GM12878 (cell line): Measurements from ENCODE around the gene DYNLT3. TPM values are rescaled to one million over a fixed set of nuclear protein-coding genes. Genes with fewer than 3 reads are reported as not detected.

Source experiments
- CEBPB ChIP-seq, 2 experiments: fragments of 150-350 bp in 1 of 2; IDR thresholded peaks; 2 replicates each; pipeline ENCODE4 v1.6.1; 2012 to 2014; ENCODE audit warnings: low read depth in 2 of 2, low read length in 2 of 2, borderline replicate concordance in 1 of 2, inconsistent platforms in 1 of 2
- CHD4 ChIP-seq: fragments of 200-600 bp; sonication (generic); IDR thresholded peaks from 2 replicates; pipeline ENCODE4 v1.6.1; 2016; ENCODE audit warnings: mild to moderate bottlenecking
- IKZF2 ChIP-seq, 2 experiments: fragments of 450-650 bp; IDR thresholded peaks; 2 replicates each; pipeline ENCODE4 v1.6.1; 2017; ENCODE audit warnings: mild to moderate bottlenecking in 2 of 2, moderate library complexity in 2 of 2
- MEF2A ChIP-seq: IDR thresholded peaks from 2 replicates; pipeline ENCODE4 v1.6.1; 2011; ENCODE audit warnings: low read depth, mild to moderate bottlenecking, low read length, moderate library complexity; ENCODE audit not compliant: insufficient read depth
- MTA3 ChIP-seq: IDR thresholded peaks from 2 replicates; pipeline ENCODE4 v1.6.1; 2012; ENCODE audit warnings: low read length, inconsistent platforms, borderline replicate concordance
- MYC ChIP-seq: IDR thresholded peaks from 2 replicates; pipeline ENCODE4 v1.6.1; 2011; ENCODE audit warnings: mild to moderate bottlenecking, low read length, moderate library complexity, inconsistent platforms; ENCODE audit not compliant: insufficient read depth, insufficient replicate concordance, insufficient read length, severe bottlenecking
- NRF1 ChIP-seq: conservative IDR thresholded peaks from 2 replicates; pipeline ENCODE4 v1.6.1; 2011; ENCODE audit warnings: mild to moderate bottlenecking, low read depth, low read length, improper control_type of control experiment
- RELA ChIP-seq: fragments of 450-650 bp; IDR thresholded peaks from 2 replicates; pipeline ENCODE4 v1.8.0; 2014; ENCODE audit warnings: borderline replicate concordance; ENCODE audit not compliant: partially characterized antibody
- RFX5 ChIP-seq: IDR thresholded peaks from 2 replicates; pipeline ENCODE4 v1.6.1; 2011; ENCODE audit warnings: low read depth, low read length, improper control_type of control experiment
- SIN3A ChIP-seq: IDR thresholded peaks from 2 replicates; pipeline ENCODE4 v1.6.1; 2012; ENCODE audit warnings: low read depth, low read length, improper control_type of control experiment
- SIX5 ChIP-seq: IDR thresholded peaks from 2 replicates; pipeline ENCODE4 v1.6.1; 2011; ENCODE audit warnings: mild to moderate bottlenecking, low read depth, low read length, moderate library complexity; ENCODE audit not compliant: severe bottlenecking
- SMARCA5 ChIP-seq: fragments of 450-650 bp; IDR thresholded peaks from 2 replicates; pipeline ENCODE4 v1.6.1; 2017; ENCODE audit warnings: mild to moderate bottlenecking
- polyA plus RNA-seq, 11 experiments: library from polyadenylated mRNA; depleted of rRNA in 4 of 11; unstranded in 6 of 11; stranded (reverse) in 5 of 11; fragments of >200 nt; fragmentation: Nextera tagmentation in 4 of 11; fragmentation: Illumina TruSeq in 1 of 11; extraction: Ambion mirVana in 4 of 11; extraction: Trizol in 1 of 11; gene quantifications; 1 replicate in 1 of 11; 2 replicates in 10 of 11; pipeline versions ENCODE4 v1.2.1 to v1.2.3, GENCODE V29; 2011 to 2016; ENCODE audit warnings: inconsistent platforms in 2 of 11, missing spikeins in 2 of 11, low read depth in 1 of 11
- total RNA-seq, 4 experiments: library from RNA; depleted of rRNA in 3 of 4; stranded (reverse); fragments of >200 nt in 3 of 4; fragmentation: Illumina TruSeq in 1 of 4; extraction: Trizol in 1 of 4; gene quantifications; 2 replicates each; pipeline versions ENCODE4 v1.2.1 to v1.2.3, GENCODE V29; 2013 to 2021
- TF ChIP-seq, protein P1 (sequence below): fragments of 450-650 bp; formaldehyde crosslinking; IDR thresholded peaks from 2 replicates; pipeline ENCODE4 v1.4.0; 2020; ENCODE audit warnings: mild to moderate bottlenecking, moderate library complexity
- TF ChIP-seq, protein P2 (sequence below), 3 experiments: IDR thresholded peaks in 2 of 3; conservative IDR thresholded peaks in 1 of 3; 2 replicates each; pipeline ENCODE4 v1.5.1; 2011; ENCODE audit warnings: low read depth in 3 of 3, low read length in 3 of 3, mild to moderate bottlenecking in 3 of 3, control low read depth in 2 of 3, moderate library complexity in 2 of 3, inconsistent platforms in 1 of 3, mixed read lengths in 1 of 3; ENCODE audit not compliant: control insufficient read depth in 2 of 3, insufficient read depth in 1 of 3; ENCODE audit errors: extremely low read depth in 1 of 3
- TF ChIP-seq, protein P3 (sequence below): IDR thresholded peaks from 2 replicates; pipeline ENCODE4 v1.6.1; 2011; ENCODE audit warnings: mild to moderate bottlenecking, low read depth, low read length, moderate library complexity; ENCODE audit not compliant: insufficient replicate concordance

Gene DYNLT3
- total and polyA plus RNA-seq, 10 of the 15 experiments (the other 5 are each of a cell fraction or from before 2014, with no cell fraction given): 8.0 to 19.2 (median 12.8) TPM

DNA sequence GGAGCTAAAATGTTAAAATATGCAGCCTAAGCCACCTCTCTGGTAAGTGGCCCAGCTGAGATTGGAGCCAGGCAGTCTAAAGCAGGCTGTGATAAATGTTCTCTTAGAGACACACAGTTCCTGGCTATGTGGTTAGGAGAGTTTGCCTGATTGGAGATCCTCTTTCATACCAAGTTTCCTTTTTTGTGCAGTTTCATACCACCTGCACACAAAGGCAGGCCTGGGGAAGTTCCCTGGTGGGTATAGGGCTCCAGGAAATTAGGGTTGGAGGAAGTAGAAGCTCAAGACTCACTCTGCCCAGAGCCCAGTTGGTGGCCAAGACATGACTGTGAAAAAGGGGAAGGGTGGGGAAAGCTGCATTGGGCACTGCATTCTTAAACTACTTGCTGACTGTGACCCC lies 50.6 kb downstream of the DYNLT3 start (continued):
- TF ChIP-seq SIN3A (no peak), MTA3 (no peak), RFX5 (no peak), MEF2A (no peak), IKZF2 (IDR thresholded peaks at IDR 0.05) (0 out of 4 replicates have a peak, but pooled peaks have one; percentile 25 to 31), SIX5 (no peak), CEBPB (IDR thresholded peaks at IDR 0.05; ENCODE audit: borderline replicate concordance in 1 of 2, low read depth in 2 of 2, low read length in 2 of 2) (no peak), NRF1 (no peak), CHD4 (no peak), SMARCA5 (no peak), RELA (no peak), MYC (no peak)
- TF ChIP-seq, protein P1, sequence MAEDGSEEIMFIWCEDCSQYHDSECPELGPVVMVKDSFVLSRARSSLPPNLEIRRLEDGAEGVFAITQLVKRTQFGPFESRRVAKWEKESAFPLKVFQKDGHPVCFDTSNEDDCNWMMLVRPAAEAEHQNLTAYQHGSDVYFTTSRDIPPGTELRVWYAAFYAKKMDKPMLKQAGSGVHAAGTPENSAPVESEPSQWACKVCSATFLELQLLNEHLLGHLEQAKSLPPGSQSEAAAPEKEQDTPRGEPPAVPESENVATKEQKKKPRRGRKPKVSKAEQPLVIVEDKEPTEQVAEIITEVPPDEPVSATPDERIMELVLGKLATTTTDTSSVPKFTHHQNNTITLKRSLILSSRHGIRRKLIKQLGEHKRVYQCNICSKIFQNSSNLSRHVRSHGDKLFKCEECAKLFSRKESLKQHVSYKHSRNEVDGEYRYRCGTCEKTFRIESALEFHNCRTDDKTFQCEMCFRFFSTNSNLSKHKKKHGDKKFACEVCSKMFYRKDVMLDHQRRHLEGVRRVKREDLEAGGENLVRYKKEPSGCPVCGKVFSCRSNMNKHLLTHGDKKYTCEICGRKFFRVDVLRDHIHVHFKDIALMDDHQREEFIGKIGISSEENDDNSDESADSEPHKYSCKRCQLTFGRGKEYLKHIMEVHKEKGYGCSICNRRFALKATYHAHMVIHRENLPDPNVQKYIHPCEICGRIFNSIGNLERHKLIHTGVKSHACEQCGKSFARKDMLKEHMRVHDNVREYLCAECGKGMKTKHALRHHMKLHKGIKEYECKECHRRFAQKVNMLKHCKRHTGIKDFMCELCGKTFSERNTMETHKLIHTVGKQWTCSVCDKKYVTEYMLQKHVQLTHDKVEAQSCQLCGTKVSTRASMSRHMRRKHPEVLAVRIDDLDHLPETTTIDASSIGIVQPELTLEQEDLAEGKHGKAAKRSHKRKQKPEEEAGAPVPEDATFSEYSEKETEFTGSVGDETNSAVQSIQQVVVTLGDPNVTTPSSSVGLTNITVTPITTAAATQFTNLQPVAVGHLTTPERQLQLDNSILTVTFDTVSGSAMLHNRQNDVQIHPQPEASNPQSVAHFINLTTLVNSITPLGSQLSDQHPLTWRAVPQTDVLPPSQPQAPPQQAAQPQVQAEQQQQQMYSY (CRISPR knock-in tag): no peak
- TF ChIP-seq, protein P2, sequence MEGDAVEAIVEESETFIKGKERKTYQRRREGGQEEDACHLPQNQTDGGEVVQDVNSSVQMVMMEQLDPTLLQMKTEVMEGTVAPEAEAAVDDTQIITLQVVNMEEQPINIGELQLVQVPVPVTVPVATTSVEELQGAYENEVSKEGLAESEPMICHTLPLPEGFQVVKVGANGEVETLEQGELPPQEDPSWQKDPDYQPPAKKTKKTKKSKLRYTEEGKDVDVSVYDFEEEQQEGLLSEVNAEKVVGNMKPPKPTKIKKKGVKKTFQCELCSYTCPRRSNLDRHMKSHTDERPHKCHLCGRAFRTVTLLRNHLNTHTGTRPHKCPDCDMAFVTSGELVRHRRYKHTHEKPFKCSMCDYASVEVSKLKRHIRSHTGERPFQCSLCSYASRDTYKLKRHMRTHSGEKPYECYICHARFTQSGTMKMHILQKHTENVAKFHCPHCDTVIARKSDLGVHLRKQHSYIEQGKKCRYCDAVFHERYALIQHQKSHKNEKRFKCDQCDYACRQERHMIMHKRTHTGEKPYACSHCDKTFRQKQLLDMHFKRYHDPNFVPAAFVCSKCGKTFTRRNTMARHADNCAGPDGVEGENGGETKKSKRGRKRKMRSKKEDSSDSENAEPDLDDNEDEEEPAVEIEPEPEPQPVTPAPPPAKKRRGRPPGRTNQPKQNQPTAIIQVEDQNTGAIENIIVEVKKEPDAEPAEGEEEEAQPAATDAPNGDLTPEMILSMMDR (IDR thresholded peaks at IDR 0.05 in 2 of 3, conservative IDR thresholded peaks at IDR 0.05 in 1 of 3; ENCODE audit: control insufficient read depth in 2 of 3, extremely low read depth in 1 of 3, insufficient read depth in 1 of 3, low read depth in 3 of 3, low read length in 3 of 3): no peak
- TF ChIP-seq, protein P3, sequence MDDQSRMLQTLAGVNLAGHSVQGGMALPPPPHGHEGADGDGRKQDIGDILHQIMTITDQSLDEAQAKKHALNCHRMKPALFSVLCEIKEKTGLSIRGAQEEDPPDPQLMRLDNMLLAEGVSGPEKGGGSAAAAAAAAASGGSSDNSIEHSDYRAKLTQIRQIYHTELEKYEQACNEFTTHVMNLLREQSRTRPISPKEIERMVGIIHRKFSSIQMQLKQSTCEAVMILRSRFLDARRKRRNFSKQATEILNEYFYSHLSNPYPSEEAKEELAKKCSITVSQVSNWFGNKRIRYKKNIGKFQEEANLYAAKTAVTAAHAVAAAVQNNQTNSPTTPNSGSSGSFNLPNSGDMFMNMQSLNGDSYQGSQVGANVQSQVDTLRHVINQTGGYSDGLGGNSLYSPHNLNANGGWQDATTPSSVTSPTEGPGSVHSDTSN: no peak
